ENCODE measurements around the gene SLC19A2.

SLC19A2 gene

GRCh38 chr1:169475806-169476387 is 9.8 kb downstream of the SLC19A2 start:
- H3K27me3 ChIP-seq (ENCODE audit: insufficient read depth, poor library complexity, severe bottlenecking): no peaks in the 10 kb centered on the region
- no peak for DNase-seq (ENCODE audit: low read depth in 1 of 2, low spot score in 1 of 2)
- H3K4me3 ChIP-seq (replicated peaks; ENCODE audit: insufficient read depth, low read length): no peak overlapping the region
- no peak overlapping the region for H3K27ac ChIP-seq (replicated peaks)
- TF ChIP-seq REST (IDR thresholded peaks at IDR 0.05; ENCODE audit: insufficient replicate concordance, low read depth) (no peak), CTCF (IDR thresholded peaks at IDR 0.05; ENCODE audit: insufficient read depth, low read length) (no peak), POLR2AphosphoS5 (IDR thresholded peaks at IDR 0.05; ENCODE audit: low read depth) (no peak), SPI1 (IDR thresholded peaks at IDR 0.05; ENCODE audit: borderline replicate concordance, low read depth) (no peak), GABPA (IDR thresholded peaks at IDR 0.05; ENCODE audit: low read depth) (no peak)

GRCh38 chr1:169474302-169474995 is 11.3 kb downstream of the SLC19A2 start:
- no peak overlapping the region for H3K4me3 ChIP-seq (replicated peaks; ENCODE audit: insufficient read depth, low read length)
- H3K27me3 ChIP-seq (ENCODE audit: insufficient read depth, poor library complexity, severe bottlenecking): no peaks in the 10 kb centered on the region
- no peak for TF ChIP-seq REST (IDR thresholded peaks at IDR 0.05; ENCODE audit: insufficient replicate concordance, low read depth)
- TF ChIP-seq POLR2AphosphoS5 (IDR thresholded peaks at IDR 0.05; ENCODE audit: low read depth): no peak
- TF ChIP-seq GABPA (IDR thresholded peaks at IDR 0.05; ENCODE audit: low read depth): no peak
- no peak for TF ChIP-seq SPI1 (IDR thresholded peaks at IDR 0.05; ENCODE audit: borderline replicate concordance, low read depth)
- TF ChIP-seq CTCF (IDR thresholded peaks at IDR 0.05; ENCODE audit: insufficient read depth, low read length): no peak
- no peak overlapping the region for H3K27ac ChIP-seq (replicated peaks)
- DNase-seq (ENCODE audit: low read depth in 1 of 2, low spot score in 1 of 2): no peak

GRCh38 chr1:169473347-169473746 is 12.4 kb downstream of the SLC19A2 start:
- H3K4me3 ChIP-seq (replicated peaks; ENCODE audit: insufficient read depth, low read length): no peak overlapping the region
- TF ChIP-seq GABPA (IDR thresholded peaks at IDR 0.05; ENCODE audit: low read depth) (no peak), SPI1 (IDR thresholded peaks at IDR 0.05; ENCODE audit: borderline replicate concordance, low read depth) (peak; percentile 8; the same call in 1 of the 2 replicates), REST (IDR thresholded peaks at IDR 0.05; ENCODE audit: insufficient replicate concordance, low read depth) (no peak), POLR2AphosphoS5 (IDR thresholded peaks at IDR 0.05; ENCODE audit: low read depth) (no peak)
- peak in 1 of 2 experiments; percentile 39 for DNase-seq (ENCODE audit: low read depth in 1 of 2, low spot score in 1 of 2)
- H3K27me3 ChIP-seq (ENCODE audit: insufficient read depth, poor library complexity, severe bottlenecking): no peaks in the 10 kb centered on the region
- H3K27ac ChIP-seq (replicated peaks): no peak overlapping the region

All from HL-60 (cell line).